Endothelial cell of umbilical vein (primary cell): ENCODE data around the gene SMARCAL1. TPM values are rescaled to one million over a fixed set of nuclear protein-coding genes. Genes with fewer than 3 reads are reported as not detected.

Experiments
- BruUV-seq: library from RNA; stranded (reverse); fragments of 400-500 nt; replicated peaks from 2 replicates; lab custom pipeline; 2021; lab: Mats Ljungman, UMichigan
- CTCF ChIA-PET: fragments of 300-600, 350-600 bp; sonication (Branson Sonifier 250); formaldehyde crosslinking; loops from one replicate; lab custom pipeline; 2021; ENCODE audit warnings: antibody characterized with exemption, inconsistent platforms; lab: Charles Lee
- POLR2A ChIA-PET: fragments of 300-600, 350-600 bp; sonication (Branson Sonifier 250); formaldehyde crosslinking; loops from one replicate; lab custom pipeline; 2021; ENCODE audit warnings: antibody characterized with exemption, inconsistent platforms; lab: Charles Lee
- DNase-seq: peaks from one replicate; pipeline ENCODE4 v3.0.0-alpha.2; 2011; ENCODE audit warnings: low read depth, low spot score
- FAIRE-seq: peaks from 2 replicates; lab custom pipeline; 2011; peaks lifted over from hg19 to GRCh38; lab: Jason Lieb, UNC
- H2AFZ ChIP-seq: 2 replicates; pipeline ENCODE4 v1.6.0; 2012; ENCODE audit warnings: low read depth, low read length, control low read depth, inconsistent platforms
- H3K27ac ChIP-seq: 2 replicates; pipeline ENCODE4 v1.5.1; 2011; ENCODE audit warnings: low read depth, mild to moderate bottlenecking, control low read depth, low read length, moderate library complexity; ENCODE audit not compliant: insufficient read depth
- H3K27me3 ChIP-seq, 2 experiments: 2 replicates each; pipeline versions ENCODE4 v1.6.0 to v1.6.1; 2011; ENCODE audit warnings: low read length in 2 of 2, mixed read lengths in 1 of 2; ENCODE audit not compliant: control insufficient read depth in 2 of 2, insufficient read depth in 2 of 2
- H3K36me3 ChIP-seq, 2 experiments: 2 replicates in 1 of 2; 3 replicates in 1 of 2; pipeline ENCODE4 v1.5.1; 2011; ENCODE audit warnings: low read length in 2 of 2, mild to moderate bottlenecking in 1 of 2, moderate library complexity in 1 of 2; ENCODE audit not compliant: control insufficient read depth in 2 of 2, insufficient read depth in 2 of 2; ENCODE audit errors: extremely low read depth in 1 of 2
- H3K4me1 ChIP-seq: 3 replicates; pipeline ENCODE4 v1.5.1; 2011; ENCODE audit warnings: mild to moderate bottlenecking, low read length; ENCODE audit not compliant: control insufficient read depth, insufficient read depth; ENCODE audit errors: extremely low read depth
- H3K4me2 ChIP-seq: 2 replicates; pipeline ENCODE4 v1.6.1; 2011; ENCODE audit warnings: low read length, control low read depth, mixed read lengths; ENCODE audit not compliant: insufficient read depth
- H3K4me3 ChIP-seq, 3 experiments: fragments of 200-600 bp in 1 of 3; sonication (generic), shearing (Covaris generic) in 1 of 3; replicated peaks in 1 of 3; 2 replicates each; pipeline ENCODE4 v1.5.1; 2011 to 2016; ENCODE audit warnings: control low read depth in 3 of 3, low read length in 3 of 3, mild to moderate bottlenecking in 2 of 3, inconsistent platforms in 1 of 3, low read depth in 1 of 3, moderate library complexity in 1 of 3; ENCODE audit not compliant: insufficient read depth in 1 of 3
- H3K79me2 ChIP-seq: 2 replicates; pipeline ENCODE4 v1.6.0; 2012; ENCODE audit warnings: low read length, inconsistent platforms; ENCODE audit not compliant: control insufficient read depth, insufficient read depth
- H3K9ac ChIP-seq: replicated peaks from 2 replicates; pipeline ENCODE3; 2011; ENCODE audit warnings: low read length, control low read depth; ENCODE audit not compliant: insufficient read depth; ENCODE audit errors: extremely low read depth
- H3K9me1 ChIP-seq: replicated peaks from 3 replicates; pipeline ENCODE4 v1.6.0; 2011; ENCODE audit warnings: mild to moderate bottlenecking, low read length; ENCODE audit not compliant: control insufficient read depth, insufficient read depth; ENCODE audit errors: extremely low read depth
- H3K9me3 ChIP-seq: replicated peaks from 2 replicates; pipeline ENCODE4 v1.5.1; 2012; ENCODE audit warnings: low read length, inconsistent platforms; ENCODE audit not compliant: control insufficient read depth, insufficient read depth
- H4K20me1 ChIP-seq: replicated peaks from 2 replicates; pipeline ENCODE3; 2011; ENCODE audit warnings: mild to moderate bottlenecking, low read length; ENCODE audit not compliant: control insufficient read depth, insufficient read depth; ENCODE audit errors: extremely low read depth
- EZH2 ChIP-seq: IDR thresholded peaks from 2 replicates; pipeline ENCODE4 v1.6.1; 2012; ENCODE audit warnings: borderline replicate concordance, low read depth, mild to moderate bottlenecking, moderate library complexity, low read length, inconsistent platforms; ENCODE audit not compliant: severe bottlenecking
- FOS ChIP-seq: IDR thresholded peaks from 2 replicates; pipeline ENCODE4 v1.6.1; 2011; ENCODE audit warnings: mild to moderate bottlenecking, low read length, moderate library complexity, borderline replicate concordance; ENCODE audit not compliant: insufficient read depth
- GATA2 ChIP-seq: IDR thresholded peaks from 2 replicates; pipeline ENCODE4 v1.7.0; 2011; ENCODE audit warnings: low read depth, mild to moderate bottlenecking, moderate library complexity, mixed read lengths, low read length; ENCODE audit not compliant: insufficient read length, insufficient read depth
- JUN ChIP-seq: IDR thresholded peaks from 2 replicates; pipeline ENCODE4 v1.6.1; 2011; ENCODE audit warnings: borderline replicate concordance, low read depth; ENCODE audit not compliant: insufficient read length, insufficient read depth
- MYC ChIP-seq: IDR thresholded peaks from one replicate; pipeline ENCODE4 v1.6.1; 2011; ENCODE audit warnings: mild to moderate bottlenecking, low read depth, low read length
- POLR2A ChIP-seq: IDR thresholded peaks from 2 replicates; pipeline ENCODE4 v1.6.1; 2012; ENCODE audit warnings: low read depth, mild to moderate bottlenecking, control low read depth, low read length
- POLR2AphosphoS5 ChIP-seq: IDR thresholded peaks from 2 replicates; pipeline ENCODE4 v1.6.1; 2012; ENCODE audit warnings: low read depth, mild to moderate bottlenecking, control low read depth, low read length, moderate library complexity; ENCODE audit not compliant: insufficient read depth
- dilution Hi-C: fragments of 300-500 bp; cut with MboI; formaldehyde crosslinking; loops from one replicate; pipeline ENCODE4 v1.15.0; 2019; ENCODE audit warnings: low sequenced_read_pairs; ENCODE audit not compliant: extremely low pct_ligation_motif_present
- intact Hi-C: fragments of 100-400 bp; cut with micrococcal nuclease; formaldehyde crosslinking; loops from one replicate; pipeline ENCODE4 v1.10.0; 2022
- polyA plus RNA-seq, 4 experiments: library from polyadenylated mRNA; depleted of rRNA in 3 of 4; stranded (reverse) in 3 of 4; unstranded in 1 of 4; fragments of >200 nt; gene quantifications; 2 replicates each; pipeline versions ENCODE4 v1.2.1 to v1.2.3, GENCODE V29; 2011 to 2012; ENCODE audit warnings: missing spikeins in 1 of 4
- total RNA-seq: library from RNA; stranded (reverse); gene quantifications from 2 replicates; pipeline ENCODE4 v1.2.3, GENCODE V29; 2021
- TF ChIP-seq, protein P1 (sequence below): IDR thresholded peaks from 2 replicates; pipeline ENCODE4 v1.6.1; 2011; ENCODE audit not compliant: insufficient read depth, insufficient read length
- TF ChIP-seq, protein P2 (sequence below), 2 donors: IDR thresholded peaks; 1 replicate in 1 of 2; 2 replicates in 1 of 2; pipeline ENCODE4 v1.5.1; 2011; ENCODE audit warnings: low read length in 2 of 2, mild to moderate bottlenecking in 2 of 2, moderate library complexity in 2 of 2, control low read depth in 1 of 2, inconsistent platforms in 1 of 2, low read depth in 1 of 2; ENCODE audit not compliant: insufficient read depth in 1 of 2; ENCODE audit errors: extremely low read depth in 1 of 2

The SMARCAL1 gene
- total and polyA plus RNA-seq, 2 donors (not counting 3 experiments of a cell fraction or from before 2014, with no cell fraction given) = 25.4 to 30.7 TPM

DNA sequence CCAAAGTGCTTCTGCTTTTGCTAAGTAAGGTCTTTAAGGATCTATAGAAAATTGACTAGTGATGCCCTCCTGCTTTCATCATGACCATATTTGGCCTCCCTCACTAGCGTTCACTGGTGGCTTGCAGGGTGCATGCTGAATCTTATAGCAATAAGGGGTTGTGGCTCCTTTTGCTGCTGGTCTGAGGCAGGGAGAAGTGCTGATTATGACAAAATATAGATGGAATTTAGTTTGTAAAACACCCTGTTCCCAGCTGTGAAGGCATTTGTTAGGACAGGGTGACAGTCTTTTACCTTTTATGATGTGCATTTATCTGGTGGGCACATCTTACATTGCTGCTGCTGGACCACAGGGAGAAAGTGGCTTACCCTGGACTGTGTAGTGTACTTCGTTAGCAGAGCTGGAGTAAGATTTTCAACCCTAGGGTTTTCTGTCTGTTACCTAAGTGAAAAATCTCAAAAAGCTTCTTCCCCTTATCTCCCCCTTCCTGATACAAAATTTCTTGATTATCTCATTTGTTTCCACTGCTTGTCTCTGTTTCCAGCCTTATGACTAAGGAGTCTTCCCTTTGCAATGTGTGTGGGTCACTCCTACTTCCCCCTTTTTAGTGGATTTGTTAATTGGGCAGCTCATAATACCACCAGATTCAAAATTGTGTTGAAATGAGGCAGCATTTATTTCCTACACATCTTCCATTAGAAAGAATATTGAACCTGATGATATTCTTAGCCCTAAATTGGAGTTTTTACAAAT lies 65.2 kb downstream of the SMARCAL1 start:
- DNase-seq (no peak), FAIRE-seq (no peak)
- Histone ChIP-seq H3K4me3 (no peak overlapping the region), H3K36me3 (peaks cover 0 to 11% of the 10 kb centered on the region in 2 experiments), H2AFZ (no peak overlapping the region), H3K79me2 (no peaks in the 10 kb centered on the region), H3K27me3 (no peaks in the 10 kb centered on the region), H3K9ac (no peak overlapping the region), H3K4me2 (peak overlapping the region; percentile 16), H3K27ac (peak overlapping the region; percentile 54), H3K9me1 (no peaks in the 10 kb centered on the region), H4K20me1 (no peaks in the 10 kb centered on the region), H3K9me3 (no peaks in the 10 kb centered on the region), H3K4me1 (peaks cover 19% of the 10 kb centered on the region)
- POLR2A ChIA-PET = interaction anchor here (0.5 to 2.3 kb wide), 3 partner anchors 10 to 104 kb away, joined by 3 to 12 read pairs (median 4); partner anchors contain the start of gene RPL37A
- dilution Hi-C loops = no loop called here
- intact Hi-C loops = loop anchor here (1.0 kb wide), 2 partner anchors 10 to 13 kb away; no protein-coding TSS in a partner anchor
- TF ChIP-seq GATA2 (no peak), POLR2AphosphoS5 (no peak), POLR2A (no peak), FOS (no peak), MYC (no peak), EZH2 (no peak), JUN (no peak)
- TF ChIP-seq, protein P1, sequence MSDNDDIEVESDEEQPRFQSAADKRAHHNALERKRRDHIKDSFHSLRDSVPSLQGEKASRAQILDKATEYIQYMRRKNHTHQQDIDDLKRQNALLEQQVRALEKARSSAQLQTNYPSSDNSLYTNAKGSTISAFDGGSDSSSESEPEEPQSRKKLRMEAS = no peak
- TF ChIP-seq, protein P2, sequence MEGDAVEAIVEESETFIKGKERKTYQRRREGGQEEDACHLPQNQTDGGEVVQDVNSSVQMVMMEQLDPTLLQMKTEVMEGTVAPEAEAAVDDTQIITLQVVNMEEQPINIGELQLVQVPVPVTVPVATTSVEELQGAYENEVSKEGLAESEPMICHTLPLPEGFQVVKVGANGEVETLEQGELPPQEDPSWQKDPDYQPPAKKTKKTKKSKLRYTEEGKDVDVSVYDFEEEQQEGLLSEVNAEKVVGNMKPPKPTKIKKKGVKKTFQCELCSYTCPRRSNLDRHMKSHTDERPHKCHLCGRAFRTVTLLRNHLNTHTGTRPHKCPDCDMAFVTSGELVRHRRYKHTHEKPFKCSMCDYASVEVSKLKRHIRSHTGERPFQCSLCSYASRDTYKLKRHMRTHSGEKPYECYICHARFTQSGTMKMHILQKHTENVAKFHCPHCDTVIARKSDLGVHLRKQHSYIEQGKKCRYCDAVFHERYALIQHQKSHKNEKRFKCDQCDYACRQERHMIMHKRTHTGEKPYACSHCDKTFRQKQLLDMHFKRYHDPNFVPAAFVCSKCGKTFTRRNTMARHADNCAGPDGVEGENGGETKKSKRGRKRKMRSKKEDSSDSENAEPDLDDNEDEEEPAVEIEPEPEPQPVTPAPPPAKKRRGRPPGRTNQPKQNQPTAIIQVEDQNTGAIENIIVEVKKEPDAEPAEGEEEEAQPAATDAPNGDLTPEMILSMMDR (IDR thresholded peaks at IDR 0.05; ENCODE audit: extremely low read depth in 1 of 2, insufficient read depth in 1 of 2, low read depth in 1 of 2, low read length in 2 of 2) = no peak
- CTCF ChIA-PET = interaction anchor here (1.6 to 2.1 kb wide), 7 partner anchors 9 to 255 kb away, joined by 4 to 12 read pairs (median 6); partner anchors contain the start of genes MARCHF4 and RPL37A
- BruUV-seq = no TSS peak
